IPS-18a (cell line): ENCODE data around the gene NCDN.

Experiments used
- H3K27ac ChIP-seq: one replicate; pipeline ENCODE4 v1.5.1; 2013; ENCODE audit warnings: low read length
- H3K27me3 ChIP-seq: one replicate; pipeline ENCODE4 v1.6.1; 2013; ENCODE audit warnings: mild to moderate bottlenecking, low read length; ENCODE audit not compliant: control insufficient read depth, insufficient read depth
- H3K36me3 ChIP-seq: one replicate; pipeline ENCODE4 v1.6.1; 2013; ENCODE audit warnings: low read depth, low read length; ENCODE audit not compliant: control insufficient read depth
- H3K4me1 ChIP-seq: one replicate; pipeline ENCODE4 v1.6.1; 2013; ENCODE audit warnings: low read depth, low read length; ENCODE audit not compliant: control insufficient read depth
- H3K4me3 ChIP-seq: one replicate; pipeline ENCODE4 v1.5.1; 2013; ENCODE audit warnings: low read length
- H3K9ac ChIP-seq: one replicate; pipeline ENCODE4 v1.6.1; 2013; ENCODE audit warnings: mild to moderate bottlenecking, low read length, moderate library complexity
- H3K9me3 ChIP-seq: one replicate; pipeline ENCODE4 v1.6.1; 2013; ENCODE audit warnings: low read depth, low read length; ENCODE audit not compliant: control insufficient read depth

The NCDN gene

GRCh38 chr1:35600593-35600992, 43.0 kb downstream of the NCDN start:
- Histone ChIP-seq H3K27ac (no peak overlapping the region), H3K4me3 (no peak overlapping the region), H3K9me3 (no peaks in the 10 kb centered on the region), H3K36me3 (peaks cover 46% of the 10 kb centered on the region), H3K4me1 (no peaks in the 10 kb centered on the region), H3K27me3 (no peaks in the 10 kb centered on the region), H3K9ac (no peak overlapping the region)

DNA sequence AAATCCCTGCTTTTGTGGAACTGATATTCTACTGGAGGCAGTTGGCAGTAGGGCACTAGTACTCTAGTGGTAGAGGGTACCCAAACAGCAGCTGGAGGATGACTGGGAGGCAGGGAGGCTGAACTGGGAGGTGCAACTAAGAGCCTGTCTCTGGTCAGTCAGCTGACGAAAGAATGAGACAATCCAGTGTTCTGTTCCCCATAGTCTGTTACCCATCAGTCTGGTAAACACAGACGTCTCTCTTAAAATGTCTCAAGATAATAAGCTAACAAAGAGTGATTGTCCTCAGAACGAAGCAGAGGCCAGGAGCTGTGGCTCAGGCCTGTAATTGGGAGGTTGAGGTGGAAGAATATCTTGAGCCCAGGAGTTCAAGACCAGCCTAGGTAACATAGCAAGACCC, 45.9 kb downstream of the NCDN start:
- Histone ChIP-seq H3K27me3 (no peaks in the 10 kb centered on the region), H3K9me3 (no peaks in the 10 kb centered on the region), H3K4me1 (no peaks in the 10 kb centered on the region), H3K36me3 (peaks cover 71% of the 10 kb centered on the region), H3K9ac (no peak overlapping the region), H3K27ac (no peak overlapping the region), H3K4me3 (no peak overlapping the region)

- no peak overlapping the region for H3K4me3 ChIP-seq
- no peak overlapping the region for H3K27ac ChIP-seq
- H3K27me3 ChIP-seq = no peaks in the 10 kb centered on the region
- no peak overlapping the region for H3K9ac ChIP-seq
- H3K9me3 ChIP-seq = no peaks in the 10 kb centered on the region
- no peaks in the 10 kb centered on the region for H3K4me1 ChIP-seq
- H3K36me3 ChIP-seq = peaks cover 76% of the 10 kb centered on the region
These were observed 46.3 kb downstream of the NCDN start for GRCh38 chr1:35603941-35604340.

DNA sequence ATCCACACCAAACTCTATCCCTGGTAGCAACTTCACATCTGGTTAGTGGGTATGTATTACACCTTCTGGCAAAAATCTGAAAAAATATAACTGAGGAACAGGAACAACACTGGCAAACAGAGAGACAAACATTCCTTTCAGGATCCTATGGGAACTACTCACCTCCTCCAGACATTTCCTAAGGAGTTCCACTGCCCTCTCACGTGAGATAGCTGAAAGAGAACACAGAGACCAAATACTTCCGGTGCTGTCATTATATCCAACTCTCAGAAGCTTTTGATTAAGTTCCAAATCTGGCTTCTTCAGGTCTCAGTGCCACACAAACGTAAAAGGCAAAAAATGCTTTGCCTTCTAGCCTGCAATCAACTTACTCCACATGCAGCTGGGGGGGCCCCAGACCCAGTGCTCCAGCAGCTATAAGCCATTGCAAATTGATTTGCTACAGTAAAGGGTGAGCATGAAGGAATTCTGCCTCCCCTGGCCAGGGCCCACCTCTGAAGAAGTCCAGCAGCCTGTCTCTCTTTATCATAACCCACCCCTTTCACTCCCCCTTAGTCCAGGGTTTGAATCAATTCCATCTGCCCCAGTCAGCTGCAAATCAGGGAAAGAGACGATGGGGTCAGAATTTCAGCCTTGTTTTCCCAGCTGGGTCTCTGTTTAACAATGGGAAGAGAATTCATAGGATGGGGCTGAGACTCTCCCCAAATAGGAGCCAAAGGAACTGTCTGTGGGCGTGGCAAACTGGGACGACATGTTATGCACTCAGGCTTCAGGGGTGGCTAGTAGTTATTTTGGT, 47.7 kb downstream of the NCDN start:
- H3K9me3 ChIP-seq = no peaks in the 10 kb centered on the region
- H3K27me3 ChIP-seq = no peaks in the 10 kb centered on the region
- H3K36me3 ChIP-seq = peaks cover 80% of the 10 kb centered on the region
- no peaks in the 10 kb centered on the region for H3K4me1 ChIP-seq
- no peak overlapping the region for H3K27ac ChIP-seq
- H3K4me3 ChIP-seq = no peak overlapping the region
- no peak overlapping the region for H3K9ac ChIP-seq

DNA sequence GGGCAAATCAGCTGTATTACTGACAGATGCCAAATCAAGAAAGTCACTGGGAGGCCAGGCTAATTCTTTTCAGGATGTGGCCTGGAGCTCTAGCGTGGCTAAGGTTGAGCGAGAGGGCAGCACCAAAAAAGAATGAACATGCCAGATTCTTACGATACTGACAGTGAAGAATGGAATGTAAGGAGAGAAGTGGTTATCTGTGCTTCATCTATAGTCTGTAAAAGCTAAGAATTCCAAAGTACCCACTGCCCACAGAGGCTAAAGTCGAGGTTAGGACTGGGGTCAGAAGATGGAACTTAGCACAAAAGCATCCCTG, 48.2 kb downstream of the NCDN start:
- H3K36me3 ChIP-seq = peaks cover 76% of the 10 kb centered on the region
- H3K27ac ChIP-seq = no peak overlapping the region
- H3K27me3 ChIP-seq = no peaks in the 10 kb centered on the region
- H3K4me3 ChIP-seq = no peak overlapping the region
- no peaks in the 10 kb centered on the region for H3K4me1 ChIP-seq
- H3K9ac ChIP-seq = no peak overlapping the region
- H3K9me3 ChIP-seq = no peaks in the 10 kb centered on the region

- Histone ChIP-seq H3K9me3 (no peaks in the 10 kb centered on the region), H3K4me3 (no peak overlapping the region), H3K4me1 (no peaks in the 10 kb centered on the region), H3K27ac (no peak overlapping the region), H3K9ac (no peak overlapping the region), H3K36me3 (peaks cover 53% of the 10 kb centered on the region), H3K27me3 (no peaks in the 10 kb centered on the region)
These were observed 54.1 kb downstream of the NCDN start for GRCh38 chr1:35611655-35612054.

DNA sequence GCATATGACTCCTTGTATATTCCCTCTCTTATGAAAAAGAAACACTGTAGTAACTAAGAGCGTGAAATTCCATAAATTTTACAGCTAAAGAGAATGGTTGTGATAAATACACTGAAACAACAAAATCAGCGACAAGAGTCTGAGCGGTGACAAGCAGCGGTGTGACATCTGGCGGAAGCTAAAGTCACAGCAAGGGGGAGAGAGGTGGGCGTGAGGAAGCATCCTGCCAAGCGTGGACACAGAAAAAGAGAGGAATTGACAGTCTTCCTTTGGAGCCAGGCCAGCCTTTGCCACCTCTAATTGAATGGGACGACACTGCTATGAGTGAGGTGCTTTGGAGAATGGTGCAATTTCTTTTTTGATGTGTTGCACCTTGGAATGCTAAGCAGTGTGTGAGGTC, 57.8 kb downstream of the NCDN start:
- Histone ChIP-seq H3K36me3 (peaks cover 42% of the 10 kb centered on the region), H3K27ac (no peak overlapping the region), H3K27me3 (no peaks in the 10 kb centered on the region)

More for the DNA sequence above, 57.8 kb downstream of the NCDN start:
- Histone ChIP-seq H3K9ac (no peak overlapping the region), H3K9me3 (no peaks in the 10 kb centered on the region), H3K4me3 (no peak overlapping the region), H3K4me1 (no peaks in the 10 kb centered on the region)
